Stimulated activated CD8-positive, alpha-beta memory T cell treated with anti-CD3 and anti-CD28 coated beads, Interleukin-12 subunit alpha, Interleukin-12 subunit beta, amount 100 ng/mL, for 1 hour (primary cell): ENCODE results near the gene RGS14.

Source experiments
- DNase-seq: peaks from one replicate; pipeline ENCODE4 v3.0.0-alpha.2; 2020; ENCODE audit warnings: low read depth

The RGS14 gene

DNA sequence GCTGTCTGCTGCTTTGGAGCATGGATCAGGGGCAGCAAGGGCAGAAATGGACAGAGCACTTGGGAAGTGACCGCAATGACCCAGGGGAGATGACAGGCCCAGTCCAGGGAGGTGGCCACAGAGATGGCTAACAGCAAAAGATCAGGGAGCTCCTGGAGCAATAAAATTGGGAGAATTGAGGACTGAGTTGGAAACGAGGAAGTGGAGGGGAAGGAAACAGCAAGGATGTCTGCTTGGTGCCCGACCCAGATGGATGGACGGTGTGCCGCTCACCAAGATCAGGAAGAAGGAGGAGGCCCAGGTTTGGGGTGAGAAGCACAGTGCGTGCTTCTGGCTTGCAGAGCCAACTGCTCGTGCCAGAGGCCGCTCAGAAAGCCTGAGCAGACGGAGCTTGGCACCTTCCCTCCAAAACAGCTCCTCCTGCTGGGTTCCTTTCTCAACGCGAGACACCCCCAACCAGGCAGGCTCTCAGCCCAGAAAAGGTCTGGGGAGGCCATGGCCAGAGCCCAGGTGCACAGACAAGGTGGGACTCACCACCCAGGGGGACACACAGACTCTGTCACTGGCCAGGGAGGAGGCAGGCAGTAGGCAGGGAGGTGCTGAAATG, 24.8 kb downstream of the RGS14 start:
- no peak for DNase-seq

DNA sequence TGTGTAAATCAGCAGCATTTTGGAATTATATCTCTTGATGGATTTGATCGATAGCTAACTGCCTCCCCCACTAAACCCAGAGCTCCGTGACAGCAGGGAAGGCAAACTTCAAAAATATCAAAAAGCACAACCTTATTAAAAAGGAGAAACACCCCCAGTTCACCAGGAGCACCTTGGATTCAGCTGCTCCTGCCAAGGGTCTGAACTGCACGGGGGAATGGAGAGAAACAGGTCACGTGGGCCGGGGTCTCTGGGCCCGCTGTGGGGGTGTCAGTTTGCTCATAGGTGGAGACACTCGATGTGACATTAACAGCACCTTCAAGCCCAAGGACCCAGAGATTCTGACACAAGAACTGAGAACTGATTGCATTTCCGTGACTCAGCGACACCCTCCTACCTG, 25.5 kb downstream of the RGS14 start:
- no peak for DNase-seq

DNA sequence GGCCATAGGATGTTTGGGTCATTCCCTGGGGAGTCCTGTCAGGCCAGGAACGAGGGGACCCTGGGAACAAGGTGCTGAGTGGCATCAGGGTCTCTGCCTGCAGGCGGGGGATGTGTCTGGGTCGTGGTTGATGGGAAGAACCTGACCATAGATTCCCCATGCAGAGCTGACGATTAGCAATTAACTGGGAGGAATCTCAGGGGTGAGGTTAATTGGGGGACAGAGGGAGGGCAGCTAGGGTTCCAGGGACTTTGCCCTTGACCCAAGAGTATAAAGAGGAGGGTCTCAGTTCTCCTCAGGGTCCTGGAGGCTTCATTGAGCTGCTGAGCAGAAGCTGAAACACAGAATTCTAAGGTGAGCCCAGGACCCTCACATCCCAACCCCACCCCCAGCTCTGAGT, 26.4 kb downstream of the RGS14 start, which contains the start of gene SLC34A1:
TSS of gene SLC34A1 (plus strand) at position 301 of the 400 bp plus-strand sequence. CDS start 1,308 bp downstream, outside the sequence.
- no peak for DNase-seq

DNA sequence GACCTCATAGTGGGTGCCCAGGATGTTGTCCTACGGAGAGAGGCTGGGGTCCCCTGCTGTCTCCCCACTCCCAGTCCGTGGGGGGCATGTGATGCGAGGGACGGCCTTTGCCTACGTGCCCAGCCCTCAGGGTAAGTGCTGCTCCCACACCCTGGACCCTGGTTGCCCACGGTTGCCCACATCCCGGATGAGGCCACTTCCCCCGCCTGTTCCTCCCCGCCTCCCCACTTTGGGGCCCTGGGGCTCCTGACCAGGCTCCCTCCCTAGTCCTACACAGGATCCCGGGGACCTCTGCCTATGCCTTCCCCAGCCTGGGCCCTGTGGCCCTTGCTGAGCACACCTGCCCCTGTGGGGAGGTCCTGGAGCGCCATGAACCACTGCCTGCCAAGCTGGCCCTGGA, 28.0 kb downstream of the RGS14 start:
- DNase-seq: no peak

DNA sequence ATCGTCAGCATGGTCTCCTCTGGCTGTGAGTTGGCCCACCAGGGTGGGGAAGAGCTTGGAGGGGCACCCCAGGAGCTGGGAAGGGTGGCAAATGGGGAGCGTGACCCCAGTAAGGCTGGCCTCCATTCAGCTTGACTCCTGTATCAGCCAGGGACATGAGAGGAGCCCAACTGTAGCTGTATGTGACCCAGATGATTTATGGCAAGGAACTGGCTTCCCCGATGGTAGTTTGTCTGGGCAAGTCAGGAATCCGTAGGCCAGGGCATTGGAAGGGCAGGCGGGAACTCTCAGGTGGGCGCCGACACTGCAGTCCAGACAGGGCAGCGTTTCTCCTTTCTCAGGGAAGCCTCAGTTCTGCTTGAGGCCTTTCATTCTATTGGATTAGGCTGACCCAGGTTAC, 28.8 kb downstream of the RGS14 start:
- no peak for DNase-seq

DNA sequence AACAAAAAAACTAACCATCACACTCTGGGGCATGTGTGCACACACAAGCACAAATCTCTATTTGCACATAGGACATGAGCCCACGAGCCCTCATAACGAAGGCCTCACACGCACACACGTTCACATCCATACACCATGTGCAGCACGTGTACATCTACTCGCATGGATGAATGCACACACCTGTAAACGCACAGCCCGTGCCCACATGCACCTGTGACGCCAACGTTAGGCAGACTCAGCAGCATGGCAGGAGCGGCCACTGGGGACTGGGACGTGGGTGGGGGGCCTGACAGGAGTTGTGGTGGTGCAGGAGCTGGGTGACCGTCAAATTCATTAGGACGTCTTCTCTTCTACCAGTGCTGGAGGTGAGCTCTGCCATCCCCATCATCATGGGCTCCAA, 29.7 kb downstream of the RGS14 start:
- DNase-seq: no peak

DNA sequence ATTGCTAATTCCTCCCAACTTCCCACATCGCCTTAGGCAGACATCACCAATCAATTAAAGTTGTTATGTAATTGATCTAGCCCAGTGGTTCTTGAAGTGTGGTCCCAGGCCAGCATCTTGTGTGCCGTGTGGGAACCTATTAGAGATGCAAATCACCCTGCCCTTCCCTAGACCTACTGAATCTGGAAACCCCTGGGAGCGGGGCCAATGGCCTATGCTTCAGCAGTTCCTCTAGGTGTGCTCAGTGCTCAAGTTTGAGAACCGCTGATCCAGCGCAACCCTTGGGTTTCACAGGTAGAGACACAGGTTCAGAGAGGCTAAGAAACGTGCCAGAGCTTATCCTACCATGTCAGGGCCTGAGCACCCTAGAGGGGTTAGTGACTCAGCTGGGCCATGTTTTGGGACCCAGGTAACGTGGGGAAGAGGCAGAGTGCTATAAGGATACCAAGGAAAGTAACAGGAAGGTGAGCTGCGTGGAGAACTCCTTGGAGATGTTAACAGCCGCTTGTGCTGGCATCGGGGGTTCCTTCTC, 30.9 kb downstream of the RGS14 start:
- no peak for DNase-seq

DNA sequence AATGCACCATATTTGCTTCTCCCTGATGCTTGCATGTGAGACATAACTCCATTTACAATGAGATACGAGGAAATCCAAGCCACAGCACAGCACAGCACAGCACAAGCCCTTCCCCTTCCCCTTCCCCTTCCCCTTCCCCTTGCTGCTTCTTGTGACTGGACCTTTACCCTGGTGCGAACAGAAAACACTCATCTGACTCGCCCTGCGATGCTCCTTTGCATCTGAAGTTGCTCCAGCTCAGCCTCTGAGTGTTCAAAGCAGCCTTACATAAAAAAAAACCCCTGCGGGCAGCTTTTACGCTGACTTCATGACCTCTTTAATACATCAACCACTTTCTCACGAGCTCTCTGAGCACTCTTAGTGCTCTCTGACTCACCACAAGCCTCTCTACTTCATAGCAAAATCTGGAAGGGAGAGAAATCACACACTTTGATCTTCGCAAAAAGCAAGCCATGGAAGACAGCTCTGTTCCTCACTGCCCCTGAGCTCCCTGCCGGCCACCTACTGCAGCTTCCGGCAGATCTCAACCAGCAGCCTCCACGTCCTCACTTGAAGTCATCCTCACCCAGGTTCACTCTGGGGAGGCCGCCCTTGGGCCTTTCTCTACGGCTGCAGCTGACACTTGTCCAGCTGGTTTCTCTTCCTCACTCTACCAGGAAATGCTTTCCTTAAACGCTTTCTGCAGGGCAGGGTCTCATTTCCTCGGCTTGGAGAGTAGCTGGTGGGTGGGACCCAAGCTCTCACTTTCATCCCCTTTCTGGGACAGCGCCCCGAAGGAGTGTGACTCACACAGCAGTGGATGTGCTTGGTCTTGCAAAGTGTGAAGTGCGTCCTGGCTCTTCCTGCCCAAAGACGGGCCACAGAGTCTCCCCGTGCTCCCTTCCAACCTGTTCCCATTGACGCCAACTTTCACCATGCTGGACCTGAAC, 31.8 kb downstream of the RGS14 start:
- DNase-seq: no peak

DNA sequence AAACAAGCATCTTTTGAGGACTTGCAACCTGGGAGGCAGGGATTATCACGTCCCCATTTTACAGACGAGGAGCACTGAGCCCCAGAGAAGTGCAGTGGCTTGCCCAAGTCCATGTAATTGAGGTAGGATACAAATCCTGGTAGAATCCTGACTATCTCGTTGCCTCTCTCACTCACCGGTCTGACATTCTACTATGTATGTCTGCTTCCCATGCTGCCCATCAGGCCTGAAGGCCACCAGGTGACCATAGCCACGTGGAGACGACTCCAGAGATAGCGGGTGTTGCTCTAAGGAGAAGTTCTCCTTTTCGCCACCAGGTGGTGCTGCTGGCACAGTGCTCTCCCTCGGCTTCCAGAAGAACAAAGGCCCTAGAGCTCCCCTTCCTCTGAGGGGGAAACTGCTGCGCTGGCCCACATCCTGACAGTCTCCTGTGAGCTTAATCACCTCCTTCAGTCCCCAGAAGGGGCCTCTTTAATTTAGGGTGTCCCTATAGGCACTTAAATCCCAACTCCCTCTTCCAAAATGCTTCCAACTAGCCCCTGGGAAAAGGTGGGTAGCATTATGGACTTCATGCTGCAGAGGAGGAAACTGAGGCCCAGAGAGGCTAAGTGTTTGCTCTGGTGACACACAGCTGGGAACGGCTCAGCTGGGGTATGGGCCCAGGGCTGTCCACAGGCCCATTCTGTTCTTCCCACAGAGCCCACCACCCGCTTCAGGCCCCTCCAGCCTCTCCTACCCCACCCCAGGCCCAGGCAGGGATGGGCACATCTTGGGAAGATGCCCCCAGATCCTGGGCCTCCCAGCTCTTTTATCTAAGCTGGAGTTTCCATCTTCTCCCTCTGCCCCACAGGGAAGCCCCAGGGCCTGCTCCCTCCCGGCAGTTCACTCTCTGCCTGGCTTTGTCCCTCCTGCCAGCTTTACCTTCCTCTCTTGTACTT, 32.9 kb downstream of the RGS14 start:
- DNase-seq: peak; percentile 79

DNA sequence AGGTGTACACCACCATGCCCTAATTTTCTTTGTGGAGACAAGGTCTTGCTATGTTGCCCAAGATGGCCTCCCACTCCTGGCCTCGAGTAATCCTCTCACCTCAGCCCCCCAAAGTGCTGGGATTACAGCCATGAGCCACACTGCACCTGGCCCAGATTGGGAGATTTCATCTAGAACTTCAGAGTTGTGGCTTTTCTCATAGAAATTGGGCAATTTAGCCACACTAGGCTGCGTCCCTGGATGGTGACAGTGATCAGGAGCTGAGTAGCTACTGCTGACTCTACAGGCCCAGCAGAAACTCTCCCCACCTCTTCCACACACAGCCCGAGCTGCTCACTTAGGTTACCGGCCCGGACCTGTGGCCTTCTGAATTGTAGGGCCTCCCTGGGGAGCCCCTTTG, 35.0 kb downstream of the RGS14 start:
- DNase-seq: no peak

DNA sequence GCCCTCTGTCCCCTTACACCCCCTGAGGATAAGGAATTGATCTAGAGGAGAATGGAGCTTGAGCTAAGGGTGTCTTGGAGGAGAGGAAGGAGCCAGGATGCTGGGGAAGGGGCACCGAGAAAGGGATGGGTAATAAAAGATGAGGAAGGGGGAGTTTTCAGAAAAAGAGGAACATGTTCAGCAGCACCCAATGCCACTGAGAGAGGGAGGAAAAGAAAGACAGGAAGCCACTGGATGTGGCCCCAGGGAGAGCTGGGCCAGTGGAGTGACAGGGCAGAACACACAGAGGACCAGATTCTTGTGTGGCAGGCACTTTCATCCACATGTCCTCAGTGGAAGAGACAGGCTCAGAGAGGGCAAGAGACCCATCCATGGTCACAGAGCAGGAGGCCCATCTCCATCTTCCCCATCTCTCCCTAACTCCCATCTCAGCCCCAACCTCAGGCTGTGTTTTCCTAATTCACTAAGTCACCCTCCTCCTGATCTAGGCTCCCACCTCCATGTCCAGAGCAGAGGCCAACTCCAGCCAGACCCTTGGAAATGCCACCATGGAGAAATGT, 35.6 kb downstream of the RGS14 start:
- DNase-seq: no peak

DNA sequence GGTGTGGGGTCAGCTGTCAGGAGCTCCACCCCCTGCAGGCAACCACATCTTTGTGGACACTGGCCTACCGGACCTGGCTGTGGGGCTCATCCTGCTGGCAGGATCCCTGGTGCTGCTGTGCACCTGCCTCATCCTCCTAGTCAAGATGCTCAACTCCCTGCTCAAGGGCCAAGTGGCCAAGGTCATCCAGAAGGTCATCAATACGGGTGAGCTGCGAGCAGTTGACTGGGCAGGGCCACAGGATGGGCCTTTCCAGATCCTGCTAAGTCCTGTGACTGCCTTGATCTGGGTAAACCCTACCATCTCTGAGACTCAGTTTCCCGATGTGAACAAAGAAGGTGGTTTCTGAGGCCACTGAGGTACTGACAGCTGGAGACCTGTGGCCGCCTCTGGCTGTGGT, 36.3 kb downstream of the RGS14 start:
- DNase-seq: no peak

DNA sequence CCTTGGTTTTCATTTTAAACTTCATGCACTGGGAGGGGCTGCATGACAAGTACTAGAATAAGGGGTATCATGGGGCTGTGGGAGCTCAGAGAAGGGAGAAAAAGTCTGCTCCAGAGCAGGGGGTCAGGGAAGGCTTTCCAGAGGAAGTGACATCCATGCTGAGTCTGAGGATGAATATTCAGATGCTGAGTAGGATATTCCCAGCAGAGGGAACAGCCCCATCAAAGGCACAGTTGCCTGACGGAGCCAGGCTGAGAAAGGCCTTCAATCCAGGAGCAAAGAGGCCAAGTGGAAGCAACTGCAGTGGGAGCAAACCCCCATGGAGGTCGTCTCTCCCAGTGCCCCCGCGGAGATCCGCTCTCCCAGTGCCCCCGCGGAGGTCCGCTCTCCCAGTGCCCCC, 38.4 kb downstream of the RGS14 start:
- DNase-seq: no peak

DNA sequence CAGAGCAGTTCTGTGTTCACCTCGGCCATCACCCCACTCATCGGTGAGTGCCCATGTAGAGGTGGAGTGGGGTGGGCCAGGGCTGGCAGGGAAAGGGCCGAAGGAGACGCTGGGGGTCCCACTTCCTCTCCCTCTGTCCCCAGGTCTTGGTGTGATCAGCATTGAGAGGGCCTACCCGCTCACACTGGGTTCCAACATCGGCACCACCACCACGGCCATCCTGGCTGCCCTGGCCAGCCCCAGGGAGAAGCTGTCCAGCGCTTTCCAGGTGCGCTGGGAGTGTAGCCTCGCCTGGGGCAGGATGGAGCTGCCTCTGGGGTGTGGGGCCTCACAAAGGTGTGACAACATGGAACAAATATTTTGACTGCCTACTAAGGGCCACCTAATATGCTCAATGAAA, 39.1 kb downstream of the RGS14 start:
- DNase-seq: no peak

DNA sequence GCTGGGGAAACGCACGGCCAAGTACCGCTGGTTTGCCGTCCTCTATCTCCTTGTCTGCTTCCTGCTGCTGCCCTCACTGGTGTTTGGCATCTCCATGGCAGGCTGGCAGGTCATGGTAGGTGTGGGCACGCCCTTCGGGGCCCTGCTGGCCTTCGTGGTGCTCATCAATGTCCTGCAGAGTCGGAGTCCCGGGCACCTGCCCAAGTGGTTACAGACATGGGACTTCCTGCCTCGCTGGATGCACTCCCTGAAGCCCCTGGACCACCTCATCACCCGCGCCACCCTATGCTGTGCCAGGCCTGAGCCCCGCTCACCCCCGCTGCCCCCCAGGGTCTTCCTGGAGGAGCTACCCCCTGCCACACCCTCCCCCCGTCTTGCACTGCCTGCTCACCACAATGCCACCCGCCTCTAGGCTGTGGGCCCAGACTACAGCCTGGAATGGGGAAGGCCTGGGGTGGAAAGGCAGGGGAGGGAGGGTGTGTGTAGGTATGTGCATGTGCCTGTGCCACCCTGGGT, 40.2 kb downstream of the RGS14 start:
- DNase-seq: no peak

DNA sequence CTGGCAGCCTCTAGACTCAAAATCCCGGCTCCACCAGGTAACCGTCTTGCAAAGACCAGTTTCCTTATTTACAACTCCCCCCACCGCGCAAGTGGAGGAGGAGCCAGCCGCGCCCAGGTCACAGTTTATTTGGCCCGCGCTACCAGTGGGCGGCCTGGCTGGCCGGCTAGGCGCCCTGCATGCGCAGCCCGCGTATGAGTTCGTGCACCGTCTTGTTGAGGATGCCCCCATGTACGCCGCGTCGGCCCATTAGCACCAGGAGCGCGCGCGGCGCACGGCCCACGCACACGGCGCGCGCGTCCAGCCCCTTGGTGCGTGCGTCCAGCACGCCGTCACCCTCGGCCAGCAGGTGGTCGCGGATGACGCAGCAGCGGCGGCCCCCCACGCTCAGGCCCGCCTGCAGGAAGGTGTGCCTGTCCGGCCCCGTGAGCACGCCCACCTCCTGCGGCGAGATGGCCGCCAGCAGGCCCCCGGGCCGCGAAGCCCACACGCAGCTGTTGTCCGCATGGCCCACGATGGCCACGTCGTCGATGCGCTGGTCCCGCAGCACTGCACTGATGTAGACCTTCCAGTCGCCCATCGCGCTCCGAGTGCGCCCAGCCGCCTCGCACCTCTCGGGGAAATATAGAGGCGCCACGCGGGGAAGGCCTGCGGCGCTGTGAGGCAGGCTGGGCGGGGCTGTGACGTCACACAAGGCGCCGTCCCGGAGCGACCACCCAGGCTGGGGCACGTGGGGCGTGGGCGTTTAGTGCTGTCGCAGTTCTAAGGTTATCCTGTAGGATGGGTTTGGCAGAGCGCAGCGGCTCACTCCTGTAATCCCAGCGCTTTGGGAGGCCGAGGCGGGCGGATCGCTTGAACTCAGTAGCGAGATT, 42.5 kb downstream of the RGS14 start, which contains the start of gene PFN3:
TSS of gene PFN3 (minus strand) at position 665 of the 872 bp plus-strand sequence. CDS start at position 580, 85 bp downstream.
- DNase-seq: no peak

DNA sequence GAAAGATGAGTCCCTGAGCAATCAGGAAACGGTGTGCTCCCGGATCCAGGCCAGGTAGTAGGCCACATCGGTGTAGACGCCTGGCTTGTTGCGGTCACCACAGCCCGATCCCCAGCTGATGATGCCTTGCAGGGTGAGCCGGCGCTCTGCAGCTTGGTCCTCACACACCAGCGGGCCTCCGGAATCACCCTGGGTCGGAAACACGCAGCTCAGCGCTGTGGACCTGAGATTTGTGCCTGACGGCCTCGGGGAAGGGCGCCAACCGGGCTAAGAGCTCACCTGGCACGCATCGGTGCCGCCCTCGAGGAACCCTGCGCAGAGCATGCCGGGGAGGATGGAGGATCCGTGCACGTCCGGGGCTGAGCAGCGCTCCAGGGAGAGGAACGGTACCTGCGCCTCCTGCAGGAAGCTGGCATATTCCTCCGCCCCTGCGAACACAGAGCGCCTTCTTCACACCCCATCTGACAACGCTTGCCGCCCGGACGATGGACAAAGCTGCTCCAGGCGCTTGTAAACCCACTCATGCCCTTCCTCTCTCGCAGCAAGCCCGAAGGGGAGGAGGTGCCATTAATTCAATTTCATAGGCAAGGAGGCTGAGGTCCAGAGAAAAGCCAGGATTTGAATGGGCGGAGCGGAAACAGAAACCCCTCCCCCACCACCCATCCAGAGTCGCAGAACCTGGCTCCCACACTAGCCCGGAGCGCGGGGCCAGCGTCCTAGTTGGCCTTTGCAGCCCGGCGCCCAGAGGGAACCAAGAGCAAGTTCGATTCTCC, 44.7 kb downstream of the RGS14 start:
- peak; percentile 48 for DNase-seq

DNA sequence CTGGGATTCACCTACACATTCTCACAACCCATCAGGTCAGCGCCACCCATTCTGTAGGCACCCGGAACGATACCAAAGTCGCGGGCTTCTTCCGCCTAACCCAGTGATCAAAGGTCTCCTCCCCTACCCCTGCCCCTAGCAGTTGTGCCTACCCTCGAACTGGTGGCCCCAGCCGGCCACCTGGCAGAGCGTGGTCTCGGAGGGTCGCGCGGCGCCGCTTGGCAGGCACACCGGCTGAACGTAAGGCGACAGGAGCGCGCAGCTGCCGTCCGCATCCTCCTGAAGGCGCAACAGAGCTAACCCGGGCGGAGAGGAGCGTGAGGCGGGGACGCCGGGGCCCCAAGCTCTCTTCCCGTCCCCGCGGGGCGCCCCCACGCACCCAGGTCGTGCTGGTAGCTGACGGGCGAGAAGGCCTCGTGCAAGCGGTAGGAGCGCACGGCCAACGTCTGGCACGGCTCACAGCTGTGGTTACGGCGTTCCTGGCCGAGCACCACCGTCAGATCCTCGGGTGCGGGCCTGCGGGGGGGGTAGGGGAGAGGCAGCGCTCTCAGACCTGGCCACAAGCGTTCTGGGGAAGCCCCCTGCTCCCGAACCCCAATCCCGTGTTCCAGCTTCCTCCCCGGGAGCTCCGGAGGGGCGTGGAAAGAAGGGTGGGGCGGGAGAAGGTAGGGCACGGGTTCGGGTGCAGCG, 45.5 kb downstream of the RGS14 start:
- no peak for DNase-seq
